ENCODE results near the gene IFI16. TPM values are rescaled to one million over a fixed set of nuclear protein-coding genes. Genes with fewer than 3 reads are reported as not detected.

The IFI16 gene
- total RNA-seq, 1 experiment from 2014 or later, result 31.3 TPM

DNA sequence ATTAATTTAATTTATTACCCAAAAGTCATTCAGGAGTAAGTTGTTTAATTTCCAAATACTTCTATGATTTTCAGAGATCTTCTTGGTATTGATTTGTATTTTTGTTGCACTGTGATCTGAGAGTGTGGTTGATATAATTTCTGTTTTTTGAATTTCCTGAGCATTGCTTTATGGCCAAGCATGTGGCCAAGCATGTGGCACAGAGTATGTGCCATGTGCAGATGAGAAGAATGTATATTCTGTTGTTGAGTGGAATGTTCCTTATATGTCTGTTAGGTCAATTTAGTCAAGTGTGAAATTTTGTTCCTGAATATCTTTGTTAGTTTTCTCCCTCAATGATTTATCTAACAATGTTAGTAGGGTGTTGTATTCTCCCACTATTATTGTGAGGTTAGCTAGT is 25.3 kb upstream of the IFI16 start:
- intact Hi-C loops (cut with micrococcal nuclease; ENCODE audit: unreplicated experiment), result no loop called here
- Histone ChIP-seq H3K36me3 (ENCODE audit: low read depth) (no peaks in the 10 kb centered on the region), H3F3A (ENCODE audit: insufficient read depth, low read depth) (no peaks in the 10 kb centered on the region), H3K9me3 (ENCODE audit: insufficient read depth, low read depth) (no peaks in the 10 kb centered on the region), H3K4me2 (no peak overlapping the region), H2AFZ (no peak overlapping the region), H4K20me1 (ENCODE audit: insufficient read depth) (no peaks in the 10 kb centered on the region; the same call in 1 of the 2 replicates), H3K4me3 (no peak overlapping the region), H3K27me3 (ENCODE audit: insufficient read depth, low read depth) (no peaks in the 10 kb centered on the region), H3K4me1 (replicated peaks; ENCODE audit: insufficient read depth) (no peaks in the 10 kb centered on the region), H3K79me2 (ENCODE audit: low read depth) (no peaks in the 10 kb centered on the region), H3K9me2 (ENCODE audit: insufficient read depth) (no peaks in the 10 kb centered on the region), H3K27ac (no peak overlapping the region)
- ChIA-PET POLR2A (ENCODE audit: unreplicated experiment) (no interaction called here), CTCF (no interaction called here)
- BruUV-seq (replicated peaks), result no TSS peak
- TF ChIP-seq, protein P1, sequence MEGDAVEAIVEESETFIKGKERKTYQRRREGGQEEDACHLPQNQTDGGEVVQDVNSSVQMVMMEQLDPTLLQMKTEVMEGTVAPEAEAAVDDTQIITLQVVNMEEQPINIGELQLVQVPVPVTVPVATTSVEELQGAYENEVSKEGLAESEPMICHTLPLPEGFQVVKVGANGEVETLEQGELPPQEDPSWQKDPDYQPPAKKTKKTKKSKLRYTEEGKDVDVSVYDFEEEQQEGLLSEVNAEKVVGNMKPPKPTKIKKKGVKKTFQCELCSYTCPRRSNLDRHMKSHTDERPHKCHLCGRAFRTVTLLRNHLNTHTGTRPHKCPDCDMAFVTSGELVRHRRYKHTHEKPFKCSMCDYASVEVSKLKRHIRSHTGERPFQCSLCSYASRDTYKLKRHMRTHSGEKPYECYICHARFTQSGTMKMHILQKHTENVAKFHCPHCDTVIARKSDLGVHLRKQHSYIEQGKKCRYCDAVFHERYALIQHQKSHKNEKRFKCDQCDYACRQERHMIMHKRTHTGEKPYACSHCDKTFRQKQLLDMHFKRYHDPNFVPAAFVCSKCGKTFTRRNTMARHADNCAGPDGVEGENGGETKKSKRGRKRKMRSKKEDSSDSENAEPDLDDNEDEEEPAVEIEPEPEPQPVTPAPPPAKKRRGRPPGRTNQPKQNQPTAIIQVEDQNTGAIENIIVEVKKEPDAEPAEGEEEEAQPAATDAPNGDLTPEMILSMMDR (conservative IDR thresholded peaks at IDR 0.05), result no peak
- TF ChIP-seq EZH2 (IDR thresholded peaks at IDR 0.05; ENCODE audit: low read depth), result no peak
- no peak for DNase-seq

DNA sequence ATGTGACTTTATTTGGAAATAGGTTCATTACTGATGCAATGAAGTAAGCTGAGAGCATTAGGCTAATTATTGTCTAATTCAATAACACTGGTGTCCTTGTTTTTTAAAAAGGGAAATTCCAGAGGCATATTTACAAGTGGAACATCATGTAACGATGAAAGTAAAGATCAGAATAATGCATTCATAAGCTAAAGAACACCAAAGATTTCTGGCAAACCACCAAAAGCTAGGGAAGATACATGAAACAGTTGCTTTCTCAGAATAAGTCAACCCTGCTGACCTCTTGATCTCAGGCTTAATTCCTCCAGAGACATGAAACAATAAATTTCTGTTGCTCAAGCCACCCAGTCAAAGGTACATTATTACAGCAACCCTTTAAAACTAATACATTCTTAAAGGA is 20.3 kb upstream of the IFI16 start:
- no peaks in the 10 kb centered on the region; the same call in 1 of the 2 replicates for H4K20me1 ChIP-seq (ENCODE audit: insufficient read depth)
- no peaks in the 10 kb centered on the region for H3K79me2 ChIP-seq (ENCODE audit: low read depth)
- H3K36me3 ChIP-seq (ENCODE audit: low read depth), result no peaks in the 10 kb centered on the region
- no peak overlapping the region for H3K4me2 ChIP-seq
- TF ChIP-seq, protein P1 (conservative IDR thresholded peaks at IDR 0.05), result no peak
- no peak for TF ChIP-seq EZH2 (IDR thresholded peaks at IDR 0.05; ENCODE audit: low read depth)
- intact Hi-C loops (cut with micrococcal nuclease; ENCODE audit: unreplicated experiment), result no loop called here
- H3F3A ChIP-seq (ENCODE audit: insufficient read depth, low read depth), result no peaks in the 10 kb centered on the region
- DNase-seq, result no peak
- H3K27ac ChIP-seq, result no peak overlapping the region
- no TSS peak for BruUV-seq (replicated peaks)
- H3K9me3 ChIP-seq (ENCODE audit: insufficient read depth, low read depth), result no peaks in the 10 kb centered on the region
- no peak overlapping the region for H3K4me3 ChIP-seq
- no peak overlapping the region for H2AFZ ChIP-seq
- no peaks in the 10 kb centered on the region for H3K27me3 ChIP-seq (ENCODE audit: insufficient read depth, low read depth)
- H3K4me1 ChIP-seq (replicated peaks; ENCODE audit: insufficient read depth), result no peaks in the 10 kb centered on the region
- no peaks in the 10 kb centered on the region for H3K9me2 ChIP-seq (ENCODE audit: insufficient read depth)
- ChIA-PET CTCF (no interaction called here), POLR2A (ENCODE audit: unreplicated experiment) (no interaction called here)

DNA sequence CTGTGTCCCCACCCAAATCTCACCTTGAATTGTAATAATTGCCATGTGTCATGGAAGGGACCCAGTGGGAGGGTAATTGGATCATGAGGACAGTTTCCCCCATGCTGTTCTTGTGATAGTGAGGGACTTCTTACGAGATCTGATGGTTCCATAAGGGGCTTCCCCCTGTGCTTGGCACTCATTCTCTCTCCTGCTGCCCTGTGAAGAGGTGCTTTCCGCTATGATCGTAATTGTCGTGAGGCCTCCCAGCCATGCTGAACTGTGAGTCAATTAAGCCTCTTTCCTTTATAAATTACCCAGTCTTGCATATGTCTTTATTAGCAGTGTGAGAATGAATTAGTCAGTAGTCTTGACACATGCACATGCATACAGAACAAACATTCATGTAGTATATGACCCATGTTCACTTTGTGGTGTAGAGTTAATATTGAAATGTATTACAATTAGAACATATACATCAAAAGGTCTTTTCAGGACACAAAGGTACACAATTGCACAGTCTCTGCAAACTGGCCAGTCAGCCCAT is 16.9 kb upstream of the IFI16 start:
- no peaks in the 10 kb centered on the region for H3F3A ChIP-seq (ENCODE audit: insufficient read depth, low read depth)
- H3K79me2 ChIP-seq (ENCODE audit: low read depth), result no peaks in the 10 kb centered on the region
- H3K9me2 ChIP-seq (ENCODE audit: insufficient read depth), result no peaks in the 10 kb centered on the region
- H2AFZ ChIP-seq, result no peak overlapping the region
- TF ChIP-seq EZH2 (IDR thresholded peaks at IDR 0.05; ENCODE audit: low read depth), result no peak
- TF ChIP-seq, protein P1 (conservative IDR thresholded peaks at IDR 0.05), result no peak
- H3K4me3 ChIP-seq, result no peak overlapping the region
- no peaks in the 10 kb centered on the region for H4K20me1 ChIP-seq (ENCODE audit: insufficient read depth)
- no peaks in the 10 kb centered on the region for H3K4me1 ChIP-seq (replicated peaks; ENCODE audit: insufficient read depth)
- DNase-seq, result no peak
- no peaks in the 10 kb centered on the region for H3K36me3 ChIP-seq (ENCODE audit: low read depth)
- no peaks in the 10 kb centered on the region for H3K27me3 ChIP-seq (ENCODE audit: insufficient read depth, low read depth)
- no TSS peak for BruUV-seq (replicated peaks)
- H3K4me2 ChIP-seq, result no peak overlapping the region
- ChIA-PET CTCF (no interaction called here), POLR2A (ENCODE audit: unreplicated experiment) (no interaction called here)
- no peaks in the 10 kb centered on the region for H3K9me3 ChIP-seq (ENCODE audit: insufficient read depth, low read depth)
- intact Hi-C loops (cut with micrococcal nuclease; ENCODE audit: unreplicated experiment), result no loop called here
- H3K27ac ChIP-seq, result no peak overlapping the region

Measured in PC-9 (cell line).